CD4-positive, alpha-beta T cell (primary cell): ENCODE data around the gene CADM1. TPM values are rescaled to one million over a fixed set of nuclear protein-coding genes. Genes with fewer than 3 reads are reported as not detected.

Source experiments
- ATAC-seq: fragments of 200-7000 bp; cut with Tn5 transposase; one replicate; pipeline ENCODE4 v1.10.0; 2022; ENCODE audit warnings: mild to moderate bottlenecking; ENCODE audit not compliant: poor library complexity
- CTCF ChIA-PET: fragments of 350-600 bp; sonication (Branson Sonifier 250); formaldehyde crosslinking; loops from one replicate; lab custom pipeline; 2021; ENCODE audit warnings: antibody characterized with exemption, inconsistent platforms; lab: Charles Lee
- POLR2A ChIA-PET: fragments of 350-600 bp; sonication (Branson Sonifier 250); formaldehyde crosslinking; loops from one replicate; lab custom pipeline; 2021; ENCODE audit warnings: antibody characterized with exemption, inconsistent platforms; lab: Charles Lee
- DNase-seq, 14 experiments: peaks; one replicate each; pipeline ENCODE4 v3.0.0-alpha.2; 2013 to 2020; ENCODE audit warnings: mixed read lengths in 2 of 14
- H3K27ac ChIP-seq, 2 donors: one replicate each; pipeline versions ENCODE4 v1.5.1 to v1.7.0; 2013; ENCODE audit warnings: low read length in 2 of 2, low read depth in 1 of 2, mild to moderate bottlenecking in 1 of 2
- H3K27me3 ChIP-seq, 2 experiments: 1 replicate in 1 of 2; 2 replicates in 1 of 2; pipeline versions ENCODE4 v1.6.1 to v1.7.0; 2013; ENCODE audit warnings: low read length in 2 of 2, control low read depth in 1 of 2, mild to moderate bottlenecking in 1 of 2, moderate library complexity in 1 of 2; ENCODE audit not compliant: insufficient read depth in 2 of 2, control insufficient read depth in 1 of 2
- H3K36me3 ChIP-seq: one replicate; pipeline ENCODE4 v1.6.1; 2013; ENCODE audit warnings: low read length, control low read depth; ENCODE audit not compliant: insufficient read depth
- H3K4me1 ChIP-seq: one replicate; pipeline ENCODE4 v1.6.1; 2013; ENCODE audit warnings: low read length, control low read depth; ENCODE audit not compliant: insufficient read depth
- H3K4me3 ChIP-seq: one replicate; pipeline ENCODE4 v1.5.1; 2013; ENCODE audit warnings: mild to moderate bottlenecking, low read length, moderate library complexity
- H3K9me3 ChIP-seq, 2 experiments: 1 replicate in 1 of 2; 2 replicates in 1 of 2; pipeline versions ENCODE4 v1.6.1 to v1.7.0; 2013; ENCODE audit warnings: low read length in 2 of 2, mild to moderate bottlenecking in 2 of 2, control low read depth in 1 of 2, moderate library complexity in 1 of 2; ENCODE audit not compliant: control insufficient read depth in 1 of 2, insufficient read depth in 1 of 2
- H3K27ac Mint-ChIP-seq: one replicate; pipeline ENCODE4 v1.8.0; 2020; ENCODE audit warnings: mixed read lengths
- H3K27me3 Mint-ChIP-seq: one replicate; pipeline ENCODE4 v1.8.0; 2021; ENCODE audit warnings: mixed read lengths
- H3K36me3 Mint-ChIP-seq: one replicate; pipeline ENCODE4 v1.8.0; 2021; ENCODE audit warnings: low read depth, mixed read lengths
- H3K4me1 Mint-ChIP-seq: one replicate; pipeline ENCODE4 v1.8.0; 2021; ENCODE audit warnings: low read depth, mixed read lengths
- H3K4me3 Mint-ChIP-seq: one replicate; pipeline ENCODE4 v1.8.0; 2020; ENCODE audit warnings: mild to moderate bottlenecking, mixed read lengths
- H3K9me3 Mint-ChIP-seq: one replicate; pipeline ENCODE4 v1.8.0; 2020; ENCODE audit warnings: mixed read lengths
- intact Hi-C, 2 experiments: fragments of 100-400 bp; cut with DNase I in 1 of 2; cut with micrococcal nuclease in 1 of 2; formaldehyde crosslinking; loops; one replicate each; pipeline versions ENCODE4 v1.15.1 to v1.9.0; 2023 to 2025; cut with DNase I, micrococcal nuclease
- total RNA-seq, 174 experiments: library from RNA in 2 of 174; stranded (reverse) in 2 of 174; gene quantifications; one replicate each; pipeline ENCODE4 v1.2.3 and lab custom pipeline; 2021 to 2026
- TF ChIP-seq, protein P1 (sequence below): fragments of 200-600 bp; IDR thresholded peaks from one replicate; pipeline ENCODE4 v1.8.0; 2022; ENCODE audit warnings: antibody characterized with exemption, mild to moderate bottlenecking

The CADM1 gene
- total RNA-seq, 2 experiments from 2014 or later: 1.1 to 1.4 TPM

DNA sequence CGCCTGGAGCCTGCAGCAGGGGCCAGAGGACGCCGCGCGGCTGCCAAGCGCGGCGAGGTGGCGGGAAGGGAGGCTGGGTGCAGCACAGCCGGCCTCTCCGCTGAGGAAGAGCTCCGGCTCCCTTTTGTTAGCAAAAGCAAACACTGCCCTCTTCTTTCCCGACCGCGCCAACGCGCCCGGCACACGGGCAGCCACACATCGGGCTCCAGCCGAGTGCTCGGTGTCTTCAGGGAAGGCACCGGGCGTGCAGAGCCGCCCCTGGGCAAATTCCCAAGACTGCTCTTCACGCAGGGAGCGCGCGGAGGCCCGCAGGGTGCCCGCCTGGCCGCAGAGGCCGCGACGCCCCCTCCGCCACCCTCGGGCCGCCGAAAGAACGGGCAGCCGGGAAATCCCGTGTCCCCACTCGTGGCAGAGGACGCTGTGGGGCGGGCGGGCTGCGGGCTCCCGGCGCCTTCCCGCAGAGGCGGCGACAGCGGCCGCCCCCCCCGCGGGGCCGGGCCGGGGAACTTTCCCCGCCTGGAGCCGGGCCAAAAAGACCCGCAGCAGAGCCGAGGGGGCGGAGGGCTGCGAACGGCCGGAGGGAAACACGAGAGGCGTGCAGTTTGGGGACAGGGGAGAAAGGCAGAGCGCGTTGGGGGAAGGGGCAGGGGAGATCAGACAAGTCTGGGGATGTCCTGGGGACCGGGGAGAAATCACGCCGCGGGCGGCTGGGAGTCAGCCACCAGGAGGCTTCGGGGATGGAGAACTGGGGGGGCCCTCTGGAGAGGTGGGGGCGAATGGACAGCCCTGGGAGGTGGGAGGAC, 931 bp downstream of the CADM1 start:
- Histone ChIP-seq H3K27ac (no peak overlapping the region), H3K27me3 (peaks cover 58 to 93% of the 10 kb centered on the region in 2 experiments), H3K9me3 (peaks cover 0 to 30% of the 10 kb centered on the region in 2 experiments), H3K4me3 (peak overlapping the region; percentile 64), H3K36me3 (no peaks in the 10 kb centered on the region), H3K4me1 (peaks cover 37% of the 10 kb centered on the region)
- H3K4me1 Mint-ChIP-seq: peaks cover 6% of the 10 kb centered on the region
- DNase-seq (peak in 7 of 14 experiments; percentile 2 to 46 (median 32)), ATAC-seq (no peak)
- no peaks in the 10 kb centered on the region for H3K9me3 Mint-ChIP-seq
- peak overlapping the region; percentile 75 for H3K4me3 Mint-ChIP-seq
- H3K27ac Mint-ChIP-seq: no peak overlapping the region
- POLR2A ChIA-PET: no interaction called here
- TF ChIP-seq, protein P1, sequence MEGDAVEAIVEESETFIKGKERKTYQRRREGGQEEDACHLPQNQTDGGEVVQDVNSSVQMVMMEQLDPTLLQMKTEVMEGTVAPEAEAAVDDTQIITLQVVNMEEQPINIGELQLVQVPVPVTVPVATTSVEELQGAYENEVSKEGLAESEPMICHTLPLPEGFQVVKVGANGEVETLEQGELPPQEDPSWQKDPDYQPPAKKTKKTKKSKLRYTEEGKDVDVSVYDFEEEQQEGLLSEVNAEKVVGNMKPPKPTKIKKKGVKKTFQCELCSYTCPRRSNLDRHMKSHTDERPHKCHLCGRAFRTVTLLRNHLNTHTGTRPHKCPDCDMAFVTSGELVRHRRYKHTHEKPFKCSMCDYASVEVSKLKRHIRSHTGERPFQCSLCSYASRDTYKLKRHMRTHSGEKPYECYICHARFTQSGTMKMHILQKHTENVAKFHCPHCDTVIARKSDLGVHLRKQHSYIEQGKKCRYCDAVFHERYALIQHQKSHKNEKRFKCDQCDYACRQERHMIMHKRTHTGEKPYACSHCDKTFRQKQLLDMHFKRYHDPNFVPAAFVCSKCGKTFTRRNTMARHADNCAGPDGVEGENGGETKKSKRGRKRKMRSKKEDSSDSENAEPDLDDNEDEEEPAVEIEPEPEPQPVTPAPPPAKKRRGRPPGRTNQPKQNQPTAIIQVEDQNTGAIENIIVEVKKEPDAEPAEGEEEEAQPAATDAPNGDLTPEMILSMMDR: no peak
- H3K36me3 Mint-ChIP-seq: no peaks in the 10 kb centered on the region
- CTCF ChIA-PET: no interaction called here
- intact Hi-C loops: no loop called here
- peaks cover 43% of the 10 kb centered on the region for H3K27me3 Mint-ChIP-seq

DNA sequence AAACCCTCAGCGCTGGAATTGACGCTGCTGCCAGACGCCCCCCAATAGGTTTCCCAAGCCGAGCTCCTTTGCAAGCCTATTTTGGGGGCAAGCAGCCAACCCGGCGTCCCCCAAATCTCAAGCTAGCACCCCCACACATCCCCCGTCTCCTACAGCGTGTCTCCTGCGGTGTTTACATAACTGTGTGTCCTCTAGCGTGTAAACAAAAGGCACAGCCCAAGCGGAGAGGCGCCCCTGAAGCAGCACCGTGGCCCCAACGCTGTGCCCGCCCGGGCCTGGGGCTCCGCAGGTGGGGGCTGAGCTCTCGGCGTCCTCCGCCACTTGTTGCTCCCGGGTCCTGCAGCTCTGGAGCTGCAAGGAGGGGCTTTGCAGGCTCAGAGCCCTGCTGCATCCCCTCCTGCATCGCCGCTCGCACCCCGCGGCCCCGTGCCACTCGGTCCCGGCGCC, 1.6 kb downstream of the CADM1 start:
- H3K27ac Mint-ChIP-seq: no peak overlapping the region
- Histone ChIP-seq H3K27me3 (peaks cover 58 to 90% of the 10 kb centered on the region in 2 experiments), H3K4me3 (peak overlapping the region; percentile 46), H3K9me3 (peaks cover 0 to 30% of the 10 kb centered on the region in 2 experiments), H3K27ac (no peak overlapping the region), H3K36me3 (no peaks in the 10 kb centered on the region), H3K4me1 (peaks cover 37% of the 10 kb centered on the region)
- no peak overlapping the region for H3K4me3 Mint-ChIP-seq
- intact Hi-C loops: no loop called here
- ChIA-PET CTCF (no interaction called here), POLR2A (no interaction called here)
- H3K4me1 Mint-ChIP-seq: peaks cover 6% of the 10 kb centered on the region
- TF ChIP-seq, protein P1: no peak
- peaks cover 43% of the 10 kb centered on the region for H3K27me3 Mint-ChIP-seq
- H3K36me3 Mint-ChIP-seq: no peaks in the 10 kb centered on the region
- DNase-seq (no peak), ATAC-seq (no peak)
- H3K9me3 Mint-ChIP-seq: no peaks in the 10 kb centered on the region

DNA sequence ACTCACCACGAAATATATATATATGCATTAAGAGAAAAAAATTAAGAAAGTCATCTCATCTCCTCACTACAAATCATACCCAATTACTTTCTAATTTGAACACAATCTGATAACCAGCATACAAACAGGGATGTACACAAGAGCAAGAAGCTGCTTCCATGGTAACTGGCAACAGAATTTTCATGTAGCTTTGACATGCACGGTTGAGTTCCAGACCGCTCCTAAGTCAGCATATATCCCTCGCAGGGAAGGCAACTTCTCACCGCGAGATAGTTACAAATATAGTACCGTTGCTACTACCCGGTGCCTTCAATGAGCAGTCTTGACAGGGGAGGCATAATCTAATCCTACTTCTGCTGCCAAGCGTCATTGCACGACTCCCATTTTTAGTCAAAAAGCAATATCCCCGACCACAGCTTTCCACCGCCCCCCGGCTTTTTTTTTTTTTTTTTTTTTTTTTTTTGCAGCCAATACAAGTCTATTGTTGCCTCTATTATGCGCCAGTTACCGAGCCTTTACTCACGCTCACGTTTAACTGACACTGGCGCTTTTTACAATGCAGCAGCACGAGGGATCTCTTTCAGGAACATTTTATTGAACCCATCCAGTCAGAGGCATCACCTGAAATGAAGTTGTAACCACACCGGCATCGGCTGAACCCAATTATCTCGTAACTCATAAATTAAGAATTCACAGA, 2.2 kb downstream of the CADM1 start:
- Mint-ChIP-seq H3K4me1 (peaks cover 6% of the 10 kb centered on the region), H3K27me3 (peaks cover 37% of the 10 kb centered on the region), H3K9me3 (no peaks in the 10 kb centered on the region), H3K4me3 (no peak overlapping the region), H3K27ac (no peak overlapping the region), H3K36me3 (no peaks in the 10 kb centered on the region)
- intact Hi-C loops: no loop called here
- peaks cover 37% of the 10 kb centered on the region for H3K4me1 ChIP-seq
- peaks cover 0 to 30% of the 10 kb centered on the region in 2 experiments for H3K9me3 ChIP-seq
- ATAC-seq (no peak), DNase-seq (peak in 2 of 14 experiments; percentile 7)
- CTCF ChIA-PET: no interaction called here
- TF ChIP-seq, protein P1: no peak
- H3K4me3 ChIP-seq: peak overlapping the region; percentile 46
- no peak overlapping the region for H3K27ac ChIP-seq
- POLR2A ChIA-PET: interaction anchor here (1.1 kb wide), 1 partner anchor 25 kb away, joined by 3 read pairs; no protein-coding TSS in a partner anchor
- H3K36me3 ChIP-seq: no peaks in the 10 kb centered on the region
- H3K27me3 ChIP-seq: peaks cover 55 to 87% of the 10 kb centered on the region in 2 experiments
